Measurements from ENCODE around the gene CLSTN3. TPM values are rescaled to one million over a fixed set of nuclear protein-coding genes. Genes with fewer than 3 reads are reported as not detected.

The CLSTN3 gene
- total RNA-seq, 3 donors from 2014 or later (not counting 1 experiment from before 2014, with no cell fraction given) = 59.7 to 95.5 (median 61.0) TPM

- Histone ChIP-seq H3K27me3 (ENCODE audit: control insufficient read depth, insufficient read depth, low read length) (no peaks in the 10 kb centered on the region), H3K4me3 (ENCODE audit: low read length) (no peak overlapping the region), H3K9me3 (ENCODE audit: control insufficient read depth, insufficient read depth, low read length) (no peaks in the 10 kb centered on the region), H3K27ac (ENCODE audit: low read length) (no peak overlapping the region), H3K36me3 (ENCODE audit: control insufficient read depth, insufficient read depth, low read length) (peaks cover 74% of the 10 kb centered on the region), H3K4me1 (ENCODE audit: control insufficient read depth, insufficient read depth, low read length) (no peaks in the 10 kb centered on the region)
- intact Hi-C loops (cut with micrococcal nuclease) = no loop called here
- ATAC-seq (no peak), DNase-seq (no peak)
- Mint-ChIP-seq H3K27me3 (ENCODE audit: low read depth in 2 of 2) (no peaks in the 10 kb centered on the region), H3K9me3 (no peaks in the 10 kb centered on the region), H3K27ac (no peak overlapping the region), H3K4me3 (no peak overlapping the region), H3K36me3 (peaks cover 38% of the 10 kb centered on the region), H3K4me1 (no peaks in the 10 kb centered on the region)
- no peak for TF ChIP-seq CTCF (IDR thresholded peaks at IDR 0.05)
- WGBS (ENCODE audit: insufficient coverage) = 78% methylated on average over 2 of the region's 3 CpGs
Measured at GRCh38 chr12:7206691-7207090, 76.5 kb downstream of the CLSTN3 start.

- no peak overlapping the region for H3K27ac ChIP-seq (ENCODE audit: low read length)
- no peak overlapping the region for H3K4me3 ChIP-seq (ENCODE audit: low read length)
- DNase-seq = no peak
- 97% methylated on average over 8 of the region's 10 CpGs for WGBS (ENCODE audit: insufficient coverage)
- peaks cover 0 to 3% of the 10 kb centered on the region in 2 donors for H3K9me3 Mint-ChIP-seq
- no peak for ATAC-seq
- H3K27me3 ChIP-seq (ENCODE audit: control insufficient read depth, insufficient read depth, low read length) = no peaks in the 10 kb centered on the region
- H3K4me1 ChIP-seq (ENCODE audit: control insufficient read depth, insufficient read depth, low read length) = no peaks in the 10 kb centered on the region
- peaks cover 45% of the 10 kb centered on the region for H3K36me3 Mint-ChIP-seq
- no peak for TF ChIP-seq CTCF (IDR thresholded peaks at IDR 0.05)
- no peaks in the 10 kb centered on the region for H3K4me1 Mint-ChIP-seq
- H3K36me3 ChIP-seq (ENCODE audit: control insufficient read depth, insufficient read depth, low read length) = peaks cover 63% of the 10 kb centered on the region
- H3K27ac Mint-ChIP-seq = no peak overlapping the region
- intact Hi-C loops (cut with micrococcal nuclease) = no loop called here
- no peaks in the 10 kb centered on the region for H3K27me3 Mint-ChIP-seq (ENCODE audit: low read depth in 2 of 2)
- no peaks in the 10 kb centered on the region for H3K9me3 ChIP-seq (ENCODE audit: control insufficient read depth, insufficient read depth, low read length)
- H3K4me3 Mint-ChIP-seq = no peak overlapping the region
Measured at GRCh38 chr12:7207866-7208625, 77.9 kb downstream of the CLSTN3 start.

Other genes starting within 250 kb of the CLSTN3 start
- 10 to 100 TPM in 1 of 3 donors, 1 to 10 TPM in 2; 8.1 to 16.8 (median 9.8) TPM for gene LRRC23, start 225.5 kb upstream of the CLSTN3 start, total RNA-seq
- 10 to 100 TPM; 21.6 to 30.8 (median 23.1) TPM for gene ENO2, start 215.8 kb upstream of the CLSTN3 start, total RNA-seq
- 10 to 100 TPM; 29.3 to 34.0 (median 31.9) TPM for gene ATN1, start 202.4 kb upstream of the CLSTN3 start, total RNA-seq
- gene RNU7-1, start 186.6 kb upstream of the CLSTN3 start, total RNA-seq = not detected
- gene C12orf57, start 186.3 kb upstream of the CLSTN3 start, total RNA-seq = 100 to 1,000 TPM; 125 to 157 (median 126) TPM
- gene PTPN6, start 179.0 kb upstream of the CLSTN3 start, total RNA-seq = 100 to 1,000 TPM; 279 to 357 (median 312) TPM
- 100 to 1,000 TPM; 123 to 133 (median 127) TPM for gene PHB2, start 159.7 kb upstream of the CLSTN3 start, total RNA-seq
- 10 to 100 TPM; 22.1 to 30.4 (median 23.3) TPM for gene EMG1, start 159.5 kb upstream of the CLSTN3 start, total RNA-seq
- 10 to 100 TPM; 45.6 to 54.3 (median 45.6) TPM for gene LPCAT3, start 111.9 kb upstream of the CLSTN3 start, total RNA-seq
- 1 to 10 TPM; 1.6 to 1.9 (median 1.9) TPM for gene C1S, start 69.7 kb upstream of the CLSTN3 start, total RNA-seq
- 1 to 10 TPM; 6.4 to 7.8 (median 6.6) TPM for gene C1R, start 37.9 kb upstream of the CLSTN3 start, total RNA-seq
- 10 to 100 TPM; 29.1 to 35.5 (median 31.0) TPM for gene C1RL, start 21.2 kb upstream of the CLSTN3 start, total RNA-seq
- not detected for gene RBP5, start 1.5 kb upstream of the CLSTN3 start, total RNA-seq
- gene PEX5, start 59.3 kb downstream of the CLSTN3 start, total RNA-seq = 10 to 100 TPM; 20.3 to 23.3 (median 22.0) TPM
- gene ACSM4, start 173.7 kb downstream of the CLSTN3 start, total RNA-seq = not detected